HepG2 (cell line): ENCODE measurements around the gene PIEZO2. TPM values are rescaled to one million over a fixed set of nuclear protein-coding genes. Genes with fewer than 3 reads are reported as not detected.

Experiments used
- ATAC-seq: fragments of 200-7000 bp; cut with Tn5 transposase; 3 replicates; pipeline ENCODE4 v1.9.1; 2020; ENCODE audit warnings: mild to moderate bottlenecking, moderate library complexity
- BruUV-seq: library from RNA; stranded (reverse); fragments of 400-500 nt; replicated peaks from 2 replicates; lab custom pipeline; 2021; lab: Mats Ljungman, UMichigan
- CTCF ChIA-PET: fragments of 300-600 bp; formaldehyde crosslinking; extraction: SDS; loops from one replicate; lab custom pipeline; 2021; ENCODE audit warnings: low total read pairs, inconsistent platforms, low intra/inter-chr PET ratio; lab: Yijun Ruan, JAX
- POLR2A ChIA-PET: fragments of 350-600 bp; sonication (Branson Sonifier 250); formaldehyde crosslinking; loops from one replicate; lab custom pipeline; 2020; ENCODE audit warnings: antibody characterized with exemption, inconsistent platforms; lab: Yijun Ruan, JAX
- DNase-seq: peaks from one replicate; pipeline ENCODE4 v3.0.0-alpha.2; 2015; ENCODE audit warnings: low spot score
- FAIRE-seq: peaks from 3 replicates; lab custom pipeline; 2011; peaks lifted over from hg19 to GRCh38; lab: Jason Lieb, UNC
- H2AFZ ChIP-seq: one replicate; pipeline ENCODE4 v1.6.1; 2011; ENCODE audit warnings: low read length, inconsistent platforms
- H3K27ac ChIP-seq: fragments of 300-600 bp; 3 replicates; pipeline ENCODE4 v1.8.0; 2011; ENCODE audit warnings: mixed run types, mild to moderate bottlenecking, mixed read lengths, low read length, inconsistent platforms; ENCODE audit not compliant: insufficient read depth; ENCODE audit errors: extremely low read length
- H3K27me3 ChIP-seq, 2 experiments: fragments of 200-600 bp in 1 of 2; 2 replicates in 1 of 2; 3 replicates in 1 of 2; pipeline versions ENCODE4 v1.6.0 to v1.8.0; 2011; ENCODE audit warnings: low read length in 2 of 2, mild to moderate bottlenecking in 2 of 2, moderate library complexity in 2 of 2, inconsistent platforms in 1 of 2; ENCODE audit not compliant: insufficient read depth in 2 of 2, control insufficient read depth in 1 of 2
- H3K36me3 ChIP-seq, 2 experiments: fragments of 200-600 bp in 1 of 2; replicated peaks in 1 of 2; 2 replicates in 1 of 2; 3 replicates in 1 of 2; pipeline versions ENCODE4 v1.5.1 to v1.8.0; 2011; ENCODE audit warnings: low read length in 2 of 2, inconsistent platforms in 1 of 2; ENCODE audit not compliant: insufficient read depth in 2 of 2, control insufficient read depth in 1 of 2
- H3K4me1 ChIP-seq: 2 replicates; pipeline ENCODE4 v1.5.1; 2012; ENCODE audit warnings: low read length, inconsistent platforms; ENCODE audit not compliant: insufficient read depth
- H3K4me2 ChIP-seq: 2 replicates; pipeline ENCODE4 v1.6.0; 2011; ENCODE audit warnings: low read depth, low read length, inconsistent platforms
- H3K4me3 ChIP-seq, 3 experiments: fragments of 200-600 bp in 1 of 3; sonication (generic), shearing (Covaris generic) in 1 of 3; replicated peaks in 1 of 3; 2 replicates each; pipeline ENCODE4 v1.5.1; 2011 to 2016; ENCODE audit warnings: low read length in 3 of 3, inconsistent platforms in 2 of 3, low read depth in 2 of 3, mild to moderate bottlenecking in 2 of 3, control low read depth in 1 of 3, mixed read lengths in 1 of 3; ENCODE audit not compliant: insufficient read depth in 1 of 3
- H3K79me2 ChIP-seq: one replicate; pipeline ENCODE4 v1.6.1; 2011; ENCODE audit warnings: low read length, inconsistent platforms; ENCODE audit not compliant: insufficient read depth
- H3K9ac ChIP-seq: 2 replicates; pipeline ENCODE4 v1.6.0; 2011; ENCODE audit warnings: mild to moderate bottlenecking, low read depth, low read length, inconsistent platforms; ENCODE audit not compliant: insufficient read depth
- H3K9me3 ChIP-seq: 2 replicates; pipeline ENCODE4 v1.5.1; 2012; ENCODE audit warnings: mild to moderate bottlenecking, low read length
- H4K20me1 ChIP-seq: 2 replicates; pipeline ENCODE4 v1.6.0; 2011; ENCODE audit warnings: inconsistent platforms, mild to moderate bottlenecking, low read length, moderate library complexity; ENCODE audit not compliant: insufficient read depth
- GPN1 ChIP-seq: sonication (generic); formaldehyde crosslinking; IDR thresholded peaks from 2 replicates; pipeline ENCODE4 v1.5.1; 2020; ENCODE audit warnings: missing genetic modification reagents, borderline replicate concordance
- HOXA9 ChIP-seq: sonication (generic); formaldehyde crosslinking; IDR thresholded peaks from 2 replicates; pipeline ENCODE4 v1.8.1; 2022; ENCODE audit warnings: missing genetic modification reagents, mild to moderate bottlenecking, moderate library complexity, borderline replicate concordance
- RNF2 ChIP-seq: fragments of 450-650 bp; conservative IDR thresholded peaks from 2 replicates; pipeline ENCODE4 v1.6.1; 2016; ENCODE audit warnings: low read depth
- ZNF121 ChIP-seq: sonication (generic); formaldehyde crosslinking; IDR thresholded peaks from 2 replicates; pipeline ENCODE4 v1.5.0; 2020; ENCODE audit warnings: mild to moderate bottlenecking, missing genetic modification reagents
- ZNF263 ChIP-seq: sonication (generic); formaldehyde crosslinking; IDR thresholded peaks from 2 replicates; pipeline ENCODE4 v1.4.0; 2020; ENCODE audit warnings: missing genetic modification reagents
- WGBS: methylation state at CpG from one replicate; pipeline ENCODE4 v1.1.6; 2017; ENCODE audit warnings: low lambda C conversion rate; 5-methylcytosine and 5-hydroxymethylcytosine counted together
- in situ Hi-C: cut with HindIII; loops from 2 replicates; pipeline ENCODE4 v1.10.0; 2017; ENCODE audit warnings: low pct_unique_long_range_greater_than_20kb; ENCODE audit not compliant: extremely low pct_ligation_motif_present
- intact Hi-C: fragments of 100-400 bp; cut with micrococcal nuclease; formaldehyde crosslinking; loops from one replicate; pipeline ENCODE4 v1.10.0; 2022; ENCODE audit not compliant: unreplicated experiment
- polyA plus RNA-seq, 8 experiments: library from polyadenylated mRNA; depleted of rRNA in 3 of 8; stranded (reverse) in 7 of 8; unstranded in 1 of 8; fragments of >200 nt; fragmentation: Illumina TruSeq in 4 of 8; extraction: Trizol in 4 of 8; gene quantifications; 2 replicates each; pipeline versions ENCODE4 v1.2.1 to v1.2.3, GENCODE V29; 2011 to 2016; ENCODE audit warnings: low read depth in 4 of 8, missing spikeins in 1 of 8, mixed read lengths in 1 of 8; ENCODE audit not compliant: insufficient read depth in 1 of 8
- total RNA-seq, 5 experiments: library from RNA; depleted of rRNA; stranded (reverse); fragments of >200 nt; fragmentation: Illumina TruSeq; extraction: Trizol; gene quantifications; 2 replicates each; pipeline ENCODE4 v1.2.3, GENCODE V29; 2016; ENCODE audit warnings: low read depth in 1 of 5
- TF ChIP-seq, protein P1 (sequence below): sonication (generic); formaldehyde crosslinking; IDR thresholded peaks from 2 replicates; pipeline ENCODE4 v1.4.0; 2020; ENCODE audit warnings: missing genetic modification reagents
- TF ChIP-seq, protein P2 (sequence below): sonication (generic); formaldehyde crosslinking; IDR thresholded peaks from 2 replicates; pipeline ENCODE4 v1.5.0; 2020; ENCODE audit warnings: mild to moderate bottlenecking, missing genetic modification reagents, moderate library complexity

The PIEZO2 gene
- total and polyA plus RNA-seq, 2 of the 13 experiments (the other 11 are each of a cell fraction or from before 2014, with no cell fraction given), result 15.2 to 27.2 TPM

DNA sequence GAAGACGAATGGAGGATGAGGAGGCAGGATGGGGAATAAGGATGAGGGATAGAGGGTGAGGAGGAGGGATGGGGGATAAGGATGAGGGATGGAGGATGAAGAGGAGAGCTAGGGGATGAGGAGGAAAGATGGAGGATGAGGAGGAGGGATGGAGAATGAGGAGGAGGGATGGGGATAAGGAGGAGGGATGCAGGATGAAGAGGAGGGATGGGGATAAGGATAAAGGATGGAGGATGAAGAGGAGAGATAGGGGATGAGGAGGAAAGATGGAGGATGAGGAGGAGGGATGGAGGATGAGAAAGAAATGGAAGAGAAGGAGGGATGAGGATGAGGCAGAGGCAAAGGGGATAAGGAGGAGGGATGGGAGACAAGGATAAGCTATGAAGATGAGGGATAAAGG is 393.5 kb downstream of the PIEZO2 start:
- H3K27me3 ChIP-seq, result no peaks in the 10 kb centered on the region
- POLR2A ChIA-PET, result no interaction called here

DNA sequence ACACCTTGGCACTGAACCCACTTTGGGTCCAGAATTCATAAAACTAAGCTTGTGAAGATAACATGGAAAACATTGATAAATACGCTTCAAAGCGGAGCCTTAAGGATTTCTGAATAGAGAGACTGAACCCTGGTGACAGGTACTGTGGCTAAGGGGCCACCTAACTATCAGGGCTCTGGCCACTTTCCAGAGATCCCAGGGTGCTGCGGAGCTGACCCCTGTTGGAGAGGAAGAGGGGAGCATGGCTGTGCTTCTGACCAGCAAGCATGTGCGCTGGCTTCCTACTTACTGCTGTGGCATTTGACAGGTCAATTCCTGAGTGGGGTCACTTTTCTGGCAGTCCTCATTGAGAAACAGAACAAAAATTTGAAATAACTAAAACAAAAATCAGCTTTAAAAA is 395.2 kb downstream of the PIEZO2 start:
- BruUV-seq, result no TSS peak
- CTCF ChIA-PET, result no interaction called here
- intact Hi-C loops, result no loop called here
- Histone ChIP-seq H3K36me3 (0 out of 5 replicates have a peak, but pooled peaks cover 0 to 8% of the 10 kb centered on the region in 2 experiments), H3K9me3 (no peaks in the 10 kb centered on the region), H3K27me3 (no peaks in the 10 kb centered on the region), H2AFZ (no peak overlapping the region), H3K9ac (no peak overlapping the region), H3K4me3 (no peak overlapping the region), H3K4me1 (peaks cover 21% of the 10 kb centered on the region), H3K27ac (no peak overlapping the region), H4K20me1 (no peaks in the 10 kb centered on the region), H3K4me2 (no peak overlapping the region), H3K79me2 (no peaks in the 10 kb centered on the region)
- POLR2A ChIA-PET, result no interaction called here
- FAIRE-seq, result no peak
- ATAC-seq, result no peak
- 94% methylated on average over 4 of the region's 4 CpGs for WGBS
- in situ Hi-C loops, result no loop called here
- TF ChIP-seq, protein P1, sequence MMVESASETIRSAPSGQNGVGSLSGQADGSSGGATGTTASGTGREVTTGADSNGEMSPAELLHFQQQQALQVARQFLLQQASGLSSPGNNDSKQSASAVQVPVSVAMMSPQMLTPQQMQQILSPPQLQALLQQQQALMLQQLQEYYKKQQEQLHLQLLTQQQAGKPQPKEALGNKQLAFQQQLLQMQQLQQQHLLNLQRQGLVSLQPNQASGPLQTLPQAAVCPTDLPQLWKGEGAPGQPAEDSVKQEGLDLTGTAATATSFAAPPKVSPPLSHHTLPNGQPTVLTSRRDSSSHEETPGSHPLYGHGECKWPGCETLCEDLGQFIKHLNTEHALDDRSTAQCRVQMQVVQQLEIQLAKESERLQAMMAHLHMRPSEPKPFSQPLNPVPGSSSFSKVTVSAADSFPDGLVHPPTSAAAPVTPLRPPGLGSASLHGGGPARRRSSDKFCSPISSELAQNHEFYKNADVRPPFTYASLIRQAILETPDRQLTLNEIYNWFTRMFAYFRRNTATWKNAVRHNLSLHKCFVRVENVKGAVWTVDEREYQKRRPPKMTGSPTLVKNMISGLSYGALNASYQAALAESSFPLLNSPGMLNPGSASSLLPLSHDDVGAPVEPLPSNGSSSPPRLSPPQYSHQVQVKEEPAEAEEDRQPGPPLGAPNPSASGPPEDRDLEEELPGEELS (CRISPR knock-in tag), result no peak
- TF ChIP-seq, protein P2, sequence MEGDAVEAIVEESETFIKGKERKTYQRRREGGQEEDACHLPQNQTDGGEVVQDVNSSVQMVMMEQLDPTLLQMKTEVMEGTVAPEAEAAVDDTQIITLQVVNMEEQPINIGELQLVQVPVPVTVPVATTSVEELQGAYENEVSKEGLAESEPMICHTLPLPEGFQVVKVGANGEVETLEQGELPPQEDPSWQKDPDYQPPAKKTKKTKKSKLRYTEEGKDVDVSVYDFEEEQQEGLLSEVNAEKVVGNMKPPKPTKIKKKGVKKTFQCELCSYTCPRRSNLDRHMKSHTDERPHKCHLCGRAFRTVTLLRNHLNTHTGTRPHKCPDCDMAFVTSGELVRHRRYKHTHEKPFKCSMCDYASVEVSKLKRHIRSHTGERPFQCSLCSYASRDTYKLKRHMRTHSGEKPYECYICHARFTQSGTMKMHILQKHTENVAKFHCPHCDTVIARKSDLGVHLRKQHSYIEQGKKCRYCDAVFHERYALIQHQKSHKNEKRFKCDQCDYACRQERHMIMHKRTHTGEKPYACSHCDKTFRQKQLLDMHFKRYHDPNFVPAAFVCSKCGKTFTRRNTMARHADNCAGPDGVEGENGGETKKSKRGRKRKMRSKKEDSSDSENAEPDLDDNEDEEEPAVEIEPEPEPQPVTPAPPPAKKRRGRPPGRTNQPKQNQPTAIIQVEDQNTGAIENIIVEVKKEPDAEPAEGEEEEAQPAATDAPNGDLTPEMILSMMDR, result 0 out of 2 replicates have a peak, but pooled peaks have one; percentile 7
- no peak for TF ChIP-seq HOXA9
- no peak for TF ChIP-seq RNF2
- DNase-seq, result no peak

More for the DNA sequence above, 393.5 kb downstream of the PIEZO2 start:
- Histone ChIP-seq H4K20me1 (no peaks in the 10 kb centered on the region), H3K79me2 (no peaks in the 10 kb centered on the region), H3K36me3 (0 out of 5 replicates have a peak, but pooled peaks cover 0 to 14% of the 10 kb centered on the region in 2 experiments), H3K9ac (no peak overlapping the region), H3K9me3 (no peaks in the 10 kb centered on the region), H3K4me3 (no peak overlapping the region), H3K27ac (no peak overlapping the region), H2AFZ (no peak overlapping the region), H3K4me1 (peaks cover 7% of the 10 kb centered on the region), H3K4me2 (no peak overlapping the region)
- CTCF ChIA-PET, result no interaction called here
- no peak for FAIRE-seq
- BruUV-seq, result no TSS peak
- no peak for DNase-seq
- TF ChIP-seq GPN1 (CRISPR knock-in tag) (no peak), ZNF263 (CRISPR knock-in tag) (0 out of 2 replicates have a peak, but pooled peaks have one; percentile 30), ZNF121 (CRISPR knock-in tag) (no peak)
- in situ Hi-C loops (no loop called here), intact Hi-C loops (no loop called here)
- no peak for ATAC-seq
- WGBS, result 47% methylated on average over 1 of the region's 1 CpG
